ENCODE data around the gene SYT9. TPM values are rescaled to one million over a fixed set of nuclear protein-coding genes. Genes with fewer than 3 reads are reported as not detected.
A peak's percentile ranks its signal among the peaks of the same experiment; 100 is the strongest.

SYT9 gene
- total RNA-seq, result 1 to 10 TPM in 1 of 2 donors, under 1 TPM in 1; 0.05 to 5.4 TPM
- 1 to 10 TPM in 1 of 2 donors, under 1 TPM in 1; 0.89 to 4.3 TPM for polyA plus RNA-seq

- H3K27ac ChIP-seq (ENCODE audit: low read depth in 1 of 2, low read length in 2 of 2), result no peak within 1 kb of the TSS
- WGBS, result 1% methylated on average over 84 of the region's 84 CpGs
- H3K9ac ChIP-seq (ENCODE audit: low read depth in 1 of 2, low read length in 2 of 2), result no peak within 1 kb of the TSS
- no peaks in the 10 kb centered on the region for H3K27me3 ChIP-seq (ENCODE audit: control insufficient read depth in 4 of 4, insufficient read depth in 4 of 4, low read length in 3 of 4)
- H3K36me3 ChIP-seq (ENCODE audit: control insufficient read depth in 4 of 4, insufficient read depth in 3 of 4, low read depth in 1 of 4, low read length in 3 of 4), result no peaks in the 10 kb centered on the region
- H3K9me3 ChIP-seq (ENCODE audit: control insufficient read depth in 4 of 4, low read length in 3 of 4), result no peaks in the 10 kb centered on the region
- peaks cover 4 to 27% (median 18%) of the 10 kb centered on the region in 4 donors for H3K4me1 ChIP-seq (ENCODE audit: control insufficient read depth in 4 of 4, insufficient read depth in 4 of 4, low read length in 3 of 4)
- H3K4me3 ChIP-seq (ENCODE audit: low read depth in 1 of 3, low read length in 3 of 3), result peak within 1 kb of the TSS; percentile 49 to 83 (median 74)
- DNase-seq (ENCODE audit: low spot score), result peak; percentile 37
- TF ChIP-seq RAD21 (IDR thresholded peaks at IDR 0.05), result peak; percentile 12 to 17
- TF ChIP-seq TAF1 (conservative IDR thresholded peaks at IDR 0.05), result no peak
- no peak for TF ChIP-seq JUND (IDR thresholded peaks at IDR 0.05)
Observed at GRCh38 chr11:7251836-7252682, at the start of gene SYT9. Gene SYT9, plus strand, starts transcription at chr11:7251904. Its CDS starts 283 bp downstream, at chr11:7252187.

GRCh38 chr11:7202412-7202811 lies 49.3 kb upstream of the SYT9 start:
- Histone ChIP-seq H3K9ac (ENCODE audit: low read depth in 1 of 2, low read length in 2 of 2) (no peak overlapping the region), H3K27ac (ENCODE audit: low read depth in 1 of 2, low read length in 2 of 2) (no peak overlapping the region)
- WGBS, result 93% methylated on average over 3 of the region's 3 CpGs

GRCh38 chr11:7204778-7205177 lies 46.9 kb upstream of the SYT9 start:
- Histone ChIP-seq H3K27ac (ENCODE audit: low read depth in 1 of 2, low read length in 2 of 2) (no peak overlapping the region), H3K36me3 (ENCODE audit: control insufficient read depth in 4 of 4, insufficient read depth in 3 of 4, low read depth in 1 of 4, low read length in 3 of 4) (no peaks in the 10 kb centered on the region), H3K4me1 (ENCODE audit: control insufficient read depth in 4 of 4, insufficient read depth in 4 of 4, low read length in 3 of 4) (no peaks in the 10 kb centered on the region), H3K4me3 (ENCODE audit: low read depth in 1 of 3, low read length in 3 of 3) (no peak overlapping the region), H3K9ac (ENCODE audit: low read depth in 1 of 2, low read length in 2 of 2) (no peak overlapping the region), H3K9me3 (ENCODE audit: control insufficient read depth in 4 of 4, low read length in 3 of 4) (no peaks in the 10 kb centered on the region), H3K27me3 (ENCODE audit: control insufficient read depth in 4 of 4, insufficient read depth in 4 of 4, low read length in 3 of 4) (no peaks in the 10 kb centered on the region)
- no peak for TF ChIP-seq RXRA (IDR thresholded peaks at IDR 0.05)
- TF ChIP-seq GABPA (IDR thresholded peaks at IDR 0.05 in 1 of 2, conservative IDR thresholded peaks at IDR 0.05 in 1 of 2), result no peak
- TF ChIP-seq REST (IDR thresholded peaks at IDR 0.05), result no peak
- TF ChIP-seq YY1 (IDR thresholded peaks at IDR 0.05), result no peak
- no peak for TF ChIP-seq CTCF (IDR thresholded peaks at IDR 0.05; ENCODE audit: low read depth, low read length, missing input control)
- TF ChIP-seq TAF1 (conservative IDR thresholded peaks at IDR 0.05), result no peak
- TF ChIP-seq ATF3 (IDR thresholded peaks at IDR 0.05), result no peak
- no peak for TF ChIP-seq JUND (IDR thresholded peaks at IDR 0.05)
- 37% methylated on average over 4 of the region's 4 CpGs for whole genome bisulfite sequencing
- no peak for DNase-seq (ENCODE audit: low spot score)

More at GRCh38 chr11:7202412-7202811, 49.3 kb upstream of the SYT9 start:
- no peaks in the 10 kb centered on the region for H3K4me1 ChIP-seq (ENCODE audit: control insufficient read depth in 4 of 4, insufficient read depth in 4 of 4, low read length in 3 of 4)
- TF ChIP-seq ZBTB33 (IDR thresholded peaks at IDR 0.05), result no peak
- TF ChIP-seq GABPA (IDR thresholded peaks at IDR 0.05 in 1 of 2, conservative IDR thresholded peaks at IDR 0.05 in 1 of 2), result no peak
- no peak for TF ChIP-seq SP1 (IDR thresholded peaks at IDR 0.05)
- no peak for TF ChIP-seq ATF3 (IDR thresholded peaks at IDR 0.05)
- no peak for TF ChIP-seq JUND (IDR thresholded peaks at IDR 0.05)
- no peaks in the 10 kb centered on the region for H3K36me3 ChIP-seq (ENCODE audit: control insufficient read depth in 4 of 4, insufficient read depth in 3 of 4, low read depth in 1 of 4, low read length in 3 of 4)
- no peaks in the 10 kb centered on the region for H3K27me3 ChIP-seq (ENCODE audit: control insufficient read depth in 4 of 4, insufficient read depth in 4 of 4, low read length in 3 of 4)
- no peak overlapping the region for H3K4me3 ChIP-seq (ENCODE audit: low read depth in 1 of 3, low read length in 3 of 3)
- DNase-seq (ENCODE audit: low spot score), result no peak
- H3K9me3 ChIP-seq (ENCODE audit: control insufficient read depth in 4 of 4, low read length in 3 of 4), result no peaks in the 10 kb centered on the region

Data from liver (tissue), 9 donors.